Inflammatory macrophage treated with lipopolysaccharide for 4 hours (primary cell): ENCODE results near the gene NT5DC3.
"Not testable (repeated sequence)": the region's sequence is repeated elsewhere in the genome, so short reads cannot be mapped to it uniquely, and the experiment has no call there.

ENCODE experiments used
- DNase-seq: peaks from one replicate; pipeline ENCODE4 v3.0.0-alpha.2; 2020

The NT5DC3 gene

GRCh38 chr12:103832048-103832997 is 8.7 kb downstream of the NT5DC3 start:
- DNase-seq, result no peak

- no peak for DNase-seq
Observed at GRCh38 chr12:103830730-103831320, 10.2 kb downstream of the NT5DC3 start.

GRCh38 chr12:103830025-103830725 is 10.9 kb downstream of the NT5DC3 start:
- no peak for DNase-seq

- DNase-seq, result peak; percentile 71
Observed at GRCh38 chr12:103829092-103829491, 11.9 kb downstream of the NT5DC3 start.

- peak; percentile 78 for DNase-seq
Observed at GRCh38 chr12:103827911-103828391, 13.1 kb downstream of the NT5DC3 start.

GRCh38 chr12:103824845-103825244 is 16.2 kb downstream of the NT5DC3 start:
- DNase-seq, result no peak

GRCh38 chr12:103824290-103824689 is 16.7 kb downstream of the NT5DC3 start:
- DNase-seq, result no peak

- no peak for DNase-seq
Observed at GRCh38 chr12:103823871-103824270, 17.2 kb downstream of the NT5DC3 start.

- no peak for DNase-seq
Observed at GRCh38 chr12:103821773-103822172, 19.3 kb downstream of the NT5DC3 start.

- no peak for DNase-seq
Observed at GRCh38 chr12:103820881-103821489, 20.0 kb downstream of the NT5DC3 start.

- no peak for DNase-seq
Observed at GRCh38 chr12:103820361-103820760, 20.7 kb downstream of the NT5DC3 start.

- no peak for DNase-seq
Observed at GRCh38 chr12:103819892-103820291, 21.1 kb downstream of the NT5DC3 start.

- no peak for DNase-seq
Observed at GRCh38 chr12:103819312-103819711, 21.7 kb downstream of the NT5DC3 start.

- no peak for DNase-seq
Observed at GRCh38 chr12:103817791-103818190, 23.2 kb downstream of the NT5DC3 start.

GRCh38 chr12:103816663-103817062 is 24.4 kb downstream of the NT5DC3 start:
- no peak for DNase-seq

GRCh38 chr12:103814436-103814835 is 26.6 kb downstream of the NT5DC3 start:
- DNase-seq, result no peak

GRCh38 chr12:103813949-103814348 is 27.1 kb downstream of the NT5DC3 start:
- no peak for DNase-seq

- no peak for DNase-seq
Observed at GRCh38 chr12:103813426-103813825, 27.6 kb downstream of the NT5DC3 start.

GRCh38 chr12:103812789-103813188 is 28.2 kb downstream of the NT5DC3 start:
- no peak for DNase-seq

- no peak for DNase-seq
Observed at GRCh38 chr12:103811791-103812190, 29.2 kb downstream of the NT5DC3 start.

- DNase-seq, result no peak
Observed at GRCh38 chr12:103810111-103810510, 30.9 kb downstream of the NT5DC3 start.

- DNase-seq, result not testable (repeated sequence)
Observed at GRCh38 chr12:103809639-103810038, 31.4 kb downstream of the NT5DC3 start.

- DNase-seq, result no peak
Observed at GRCh38 chr12:103809154-103809553, 31.9 kb downstream of the NT5DC3 start.
